ENCODE results near the gene ADGRG3. TPM values are rescaled to one million over a fixed set of nuclear protein-coding genes. Genes with fewer than 3 reads are reported as not detected.

ADGRG3 gene
- total and polyA plus RNA-seq, 2 of the 13 experiments (the other 11 are each of a cell fraction or from before 2014, with no cell fraction given) = 2.7 to 11.8 TPM

DNA sequence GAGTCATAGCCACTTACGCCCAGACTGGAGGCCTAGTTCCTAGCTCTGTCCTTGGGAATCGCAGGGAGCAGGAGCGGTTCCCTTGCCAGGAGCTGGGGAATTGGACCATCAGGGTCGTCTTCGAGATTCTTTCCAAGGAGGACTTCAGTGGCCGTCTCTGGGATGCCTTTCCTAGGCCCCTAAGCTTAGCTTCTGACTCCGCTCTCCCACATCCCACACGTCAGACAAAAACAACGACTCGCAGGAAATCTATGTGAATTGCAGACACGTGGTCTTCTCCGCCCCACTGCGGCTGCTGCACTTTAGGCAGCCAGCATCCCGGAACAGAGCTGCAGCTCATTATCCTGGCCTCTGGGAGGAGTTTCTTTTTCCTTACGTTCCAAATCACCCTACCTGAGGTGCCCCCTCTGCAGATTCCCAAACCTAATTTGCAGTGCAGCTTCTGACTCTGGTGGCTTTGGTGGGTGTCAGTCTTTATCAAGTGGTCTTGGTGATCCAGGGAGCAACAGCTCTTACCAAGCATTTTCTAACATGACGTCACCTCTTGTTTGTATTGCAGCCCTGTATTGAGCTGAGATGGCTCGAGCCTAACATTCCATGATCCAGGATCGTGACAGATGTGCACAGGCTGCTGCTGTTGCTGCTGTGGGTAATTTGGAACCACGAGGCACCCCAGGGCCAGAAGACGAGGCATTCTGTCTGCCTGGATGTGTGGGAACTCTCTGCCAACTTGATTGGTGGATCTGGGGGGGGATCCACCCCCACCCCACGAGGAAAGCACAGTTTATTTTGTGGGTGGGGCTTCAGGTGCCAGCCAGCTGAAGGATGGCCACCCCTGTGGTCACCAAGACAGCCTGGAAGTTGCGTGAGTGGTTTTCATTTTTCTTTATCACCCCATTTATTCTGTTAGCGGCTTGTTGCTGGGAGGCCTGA lies 68.6 kb downstream of the ADGRG3 start (continued):
- TF ChIP-seq POGZ (CRISPR knock-in tag; IDR thresholded peaks at IDR 0.05) = no peak
- peak; percentile 40; the same call in 1 of the 2 replicates for TF ChIP-seq RFXAP (CRISPR knock-in tag; IDR thresholded peaks at IDR 0.05; ENCODE audit: borderline replicate concordance)
- TF ChIP-seq KAT2B (IDR thresholded peaks at IDR 0.05; ENCODE audit: borderline replicate concordance, low read depth, low read length) = no peak
- peak; percentile 44; the same call in 1 of the 2 replicates for TF ChIP-seq ZNF83 (CRISPR knock-in tag; IDR thresholded peaks at IDR 0.05; ENCODE audit: borderline replicate concordance)
- TF ChIP-seq GATAD1 (CRISPR knock-in tag; IDR thresholded peaks at IDR 0.05) = 0 out of 2 replicates have a peak, but pooled peaks have one; percentile 10
- TF ChIP-seq, protein P1, sequence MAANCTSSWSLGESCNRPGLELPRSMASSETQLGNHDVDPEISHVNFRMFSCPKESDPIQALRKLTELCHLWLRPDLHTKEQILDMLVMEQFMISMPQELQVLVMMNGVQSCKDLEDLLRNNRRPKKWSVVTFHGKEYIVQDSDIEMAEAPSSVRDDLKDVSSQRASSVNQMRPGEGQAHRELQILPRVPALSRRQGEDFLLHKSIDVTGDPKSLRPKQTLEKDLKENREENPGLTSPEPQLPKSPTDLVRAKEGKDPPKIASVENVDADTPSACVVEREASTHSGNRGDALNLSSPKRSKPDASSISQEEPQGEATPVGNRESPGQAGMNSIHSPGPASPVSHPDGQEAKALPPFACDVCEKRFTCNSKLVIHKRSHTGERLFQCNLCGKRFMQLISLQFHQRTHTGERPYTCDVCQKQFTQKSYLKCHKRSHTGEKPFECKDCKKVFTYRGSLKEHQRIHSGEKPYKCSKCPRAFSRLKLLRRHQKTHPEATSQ (CRISPR knock-in tag; IDR thresholded peaks at IDR 0.05; ENCODE audit: borderline replicate concordance) = no peak
- no peak for TF ChIP-seq SMYD3 (CRISPR knock-in tag; IDR thresholded peaks at IDR 0.05)
- peak; percentile 46 for TF ChIP-seq TBL1XR1 (IDR thresholded peaks at IDR 0.05; ENCODE audit: borderline replicate concordance, low read length, partially characterized antibody)
- no peak for TF ChIP-seq ZNF331 (CRISPR knock-in tag; IDR thresholded peaks at IDR 0.05)
- TF ChIP-seq ZNF816 (CRISPR knock-in tag; IDR thresholded peaks at IDR 0.05; ENCODE audit: borderline replicate concordance) = no peak
- TF ChIP-seq, protein P2, sequence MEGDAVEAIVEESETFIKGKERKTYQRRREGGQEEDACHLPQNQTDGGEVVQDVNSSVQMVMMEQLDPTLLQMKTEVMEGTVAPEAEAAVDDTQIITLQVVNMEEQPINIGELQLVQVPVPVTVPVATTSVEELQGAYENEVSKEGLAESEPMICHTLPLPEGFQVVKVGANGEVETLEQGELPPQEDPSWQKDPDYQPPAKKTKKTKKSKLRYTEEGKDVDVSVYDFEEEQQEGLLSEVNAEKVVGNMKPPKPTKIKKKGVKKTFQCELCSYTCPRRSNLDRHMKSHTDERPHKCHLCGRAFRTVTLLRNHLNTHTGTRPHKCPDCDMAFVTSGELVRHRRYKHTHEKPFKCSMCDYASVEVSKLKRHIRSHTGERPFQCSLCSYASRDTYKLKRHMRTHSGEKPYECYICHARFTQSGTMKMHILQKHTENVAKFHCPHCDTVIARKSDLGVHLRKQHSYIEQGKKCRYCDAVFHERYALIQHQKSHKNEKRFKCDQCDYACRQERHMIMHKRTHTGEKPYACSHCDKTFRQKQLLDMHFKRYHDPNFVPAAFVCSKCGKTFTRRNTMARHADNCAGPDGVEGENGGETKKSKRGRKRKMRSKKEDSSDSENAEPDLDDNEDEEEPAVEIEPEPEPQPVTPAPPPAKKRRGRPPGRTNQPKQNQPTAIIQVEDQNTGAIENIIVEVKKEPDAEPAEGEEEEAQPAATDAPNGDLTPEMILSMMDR (CRISPR knock-in tag; IDR thresholded peaks at IDR 0.05) = peak; percentile 62
- no peak for TF ChIP-seq NFRKB (IDR thresholded peaks at IDR 0.05)
- TF ChIP-seq ZNF260 (CRISPR knock-in tag; IDR thresholded peaks at IDR 0.05; ENCODE audit: borderline replicate concordance, low read depth) = no peak
- TF ChIP-seq PCBP2 (optimal IDR thresholded peaks at IDR 0.05; ENCODE audit: low read depth, low read length, poor library complexity, severe bottlenecking) = no peak
- TF ChIP-seq ZSCAN21 (CRISPR knock-in tag; IDR thresholded peaks at IDR 0.05; ENCODE audit: borderline replicate concordance) = 0 out of 2 replicates have a peak, but pooled peaks have one; percentile 68
- TF ChIP-seq ZNF207 (IDR thresholded peaks at IDR 0.05; ENCODE audit: borderline replicate concordance) = no peak
- TF ChIP-seq ZBTB38 (CRISPR knock-in tag; IDR thresholded peaks at IDR 0.05) = no peak
- no peak for TF ChIP-seq ZNF720 (CRISPR knock-in tag; IDR thresholded peaks at IDR 0.05)
- no peak for TF ChIP-seq MAF1 (CRISPR knock-in tag; IDR thresholded peaks at IDR 0.05; ENCODE audit: borderline replicate concordance)
- TF ChIP-seq FOXO1 (CRISPR knock-in tag; IDR thresholded peaks at IDR 0.05) = no peak
- no peak for TF ChIP-seq NFE2L2 (IDR thresholded peaks at IDR 0.05; ENCODE audit: low read length)
- no peak for TF ChIP-seq ZNF749 (CRISPR knock-in tag; IDR thresholded peaks at IDR 0.05; ENCODE audit: borderline replicate concordance)
- TF ChIP-seq NKX3-1 (CRISPR knock-in tag; IDR thresholded peaks at IDR 0.05) = no peak

Measured in HepG2 (cell line).